Activated B cell treated with CpG ODN at 0.5 μM for 24 hours (primary cell): ENCODE measurements around the gene SPATA16. TPM values are rescaled to one million over a fixed set of nuclear protein-coding genes. Genes with fewer than 3 reads are reported as not detected.

Source experiments
- ATAC-seq: fragments of 200-7000 bp; cut with Tn5 transposase; one replicate; pipeline ENCODE4 v1.10.0; 2021; ENCODE audit warnings: low read depth, mild to moderate bottlenecking, moderate library complexity
- CTCF ChIA-PET: fragments of 350-600 bp; sonication (Branson Sonifier 250); formaldehyde crosslinking; loops from one replicate; lab custom pipeline; 2021; ENCODE audit warnings: antibody characterized with exemption; lab: Charles Lee
- POLR2A ChIA-PET: fragments of 350-600 bp; sonication (Branson Sonifier 250); formaldehyde crosslinking; loops from one replicate; lab custom pipeline; 2021; ENCODE audit warnings: antibody characterized with exemption; lab: Charles Lee
- DNase-seq: peaks from one replicate; pipeline ENCODE4 v3.0.0; 2022
- H3K27ac Mint-ChIP-seq: one replicate; pipeline ENCODE4 v1.8.0; 2020; ENCODE audit warnings: mixed read lengths
- H3K27me3 Mint-ChIP-seq: one replicate; pipeline ENCODE4 v1.8.0; 2021; ENCODE audit warnings: mixed read lengths
- H3K36me3 Mint-ChIP-seq: one replicate; pipeline ENCODE4 v1.8.0; 2021; ENCODE audit warnings: low read depth, mixed read lengths
- H3K4me1 Mint-ChIP-seq: one replicate; pipeline ENCODE4 v1.8.0; 2021; ENCODE audit warnings: mixed read lengths
- H3K4me3 Mint-ChIP-seq: one replicate; pipeline ENCODE4 v1.8.0; 2020; ENCODE audit warnings: mild to moderate bottlenecking, mixed read lengths
- H3K9me3 Mint-ChIP-seq: one replicate; pipeline ENCODE4 v1.8.0; 2020; ENCODE audit warnings: mixed read lengths
- CTCF ChIP-seq: fragments of 200-600 bp; IDR thresholded peaks from one replicate; pipeline ENCODE4 v1.8.0; 2022; ENCODE audit warnings: antibody characterized with exemption, mild to moderate bottlenecking
- intact Hi-C: fragments of 100-400 bp; cut with micrococcal nuclease; formaldehyde crosslinking; loops from one replicate; pipeline ENCODE4 v1.15.1; 2024
- total RNA-seq: library from RNA; stranded (reverse); gene quantifications from 2 replicates; pipeline ENCODE4 v1.2.3, GENCODE V29; 2022

Gene SPATA16
- total RNA-seq, 1 donor from 2014 or later, result not detected

DNA sequence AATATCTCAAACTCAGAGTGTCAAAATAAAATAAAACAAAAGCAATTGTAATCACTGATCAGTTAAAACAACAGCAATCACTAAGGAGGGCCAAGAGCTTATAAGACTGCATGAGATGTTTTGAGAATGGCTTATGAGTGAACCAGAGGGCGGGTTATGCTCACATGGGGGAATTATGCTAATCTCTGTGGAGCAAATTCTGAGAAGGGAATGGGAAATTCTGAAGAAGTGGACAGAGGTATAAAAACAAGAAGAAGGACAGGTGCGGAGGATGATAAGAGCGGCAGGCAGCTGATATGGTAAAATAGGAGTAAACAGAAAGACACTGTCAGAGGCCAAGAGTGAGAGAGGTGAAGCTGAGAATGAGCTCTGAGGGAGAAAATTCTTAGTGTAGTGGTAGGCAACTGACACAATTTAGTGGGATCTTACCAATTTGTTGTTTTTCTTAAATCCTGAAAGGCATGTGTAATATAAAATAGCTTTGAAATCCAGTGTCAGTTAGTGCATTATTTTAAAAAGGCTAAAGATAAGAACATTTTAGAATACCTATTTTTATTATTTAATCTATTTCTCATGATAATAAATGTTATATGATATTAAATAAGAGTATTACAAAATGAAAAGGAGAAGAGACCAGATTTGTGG lies 133.8 kb downstream of the SPATA16 start:
- no peaks in the 10 kb centered on the region for H3K4me1 Mint-ChIP-seq
- intact Hi-C loops, result no loop called here
- TF ChIP-seq CTCF, result no peak

GRCh38 chr3:173006006-173006405 lies 135.0 kb downstream of the SPATA16 start:
- Mint-ChIP-seq H3K4me3 (no peak overlapping the region), H3K9me3 (no peaks in the 10 kb centered on the region), H3K27ac (no peak overlapping the region), H3K4me1 (no peaks in the 10 kb centered on the region), H3K27me3 (no peaks in the 10 kb centered on the region), H3K36me3 (no peaks in the 10 kb centered on the region)
- ChIA-PET POLR2A (no interaction called here), CTCF (no interaction called here)
- TF ChIP-seq CTCF, result no peak
- no peak for ATAC-seq
- no peak for DNase-seq
- intact Hi-C loops, result no loop called here

More for the DNA sequence above, 133.8 kb downstream of the SPATA16 start:
- no peak for DNase-seq
- CTCF ChIA-PET, result no interaction called here
- POLR2A ChIA-PET, result no interaction called here
- no peak for ATAC-seq
- no peak overlapping the region for H3K27ac Mint-ChIP-seq
- H3K36me3 Mint-ChIP-seq, result no peaks in the 10 kb centered on the region
- H3K4me3 Mint-ChIP-seq, result no peak overlapping the region
- H3K27me3 Mint-ChIP-seq, result no peaks in the 10 kb centered on the region
- H3K9me3 Mint-ChIP-seq, result no peaks in the 10 kb centered on the region

GRCh38 chr3:173004681-173005080 lies 136.4 kb downstream of the SPATA16 start:
- Mint-ChIP-seq H3K4me3 (no peak overlapping the region), H3K9me3 (peaks cover 2% of the 10 kb centered on the region), H3K27ac (no peak overlapping the region), H3K4me1 (no peaks in the 10 kb centered on the region), H3K36me3 (no peaks in the 10 kb centered on the region), H3K27me3 (no peaks in the 10 kb centered on the region)
- CTCF ChIA-PET, result no interaction called here
- POLR2A ChIA-PET, result no interaction called here
- no peak for ATAC-seq
- no peak for DNase-seq
- no peak for TF ChIP-seq CTCF
- intact Hi-C loops, result no loop called here

DNA sequence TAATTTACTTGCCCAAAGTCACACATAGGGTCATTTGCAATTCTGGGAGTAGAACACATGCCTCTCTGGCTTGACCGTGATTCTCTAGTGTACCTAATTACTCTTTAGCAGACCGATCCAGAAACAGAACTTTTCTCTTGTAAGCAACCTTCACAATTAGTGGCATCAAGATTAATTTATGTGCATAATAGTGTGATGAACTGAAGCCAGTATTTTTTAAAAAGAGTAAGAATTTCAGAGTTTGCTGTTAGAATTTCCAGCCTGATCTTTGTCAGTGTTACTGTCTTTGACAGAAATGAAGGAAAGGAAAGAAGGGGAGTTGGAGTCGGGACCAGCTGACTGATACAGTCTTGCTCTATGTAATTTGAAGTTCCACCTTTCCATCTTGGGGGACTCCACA lies 137.1 kb downstream of the SPATA16 start:
- CTCF ChIA-PET, result no interaction called here

DNA sequence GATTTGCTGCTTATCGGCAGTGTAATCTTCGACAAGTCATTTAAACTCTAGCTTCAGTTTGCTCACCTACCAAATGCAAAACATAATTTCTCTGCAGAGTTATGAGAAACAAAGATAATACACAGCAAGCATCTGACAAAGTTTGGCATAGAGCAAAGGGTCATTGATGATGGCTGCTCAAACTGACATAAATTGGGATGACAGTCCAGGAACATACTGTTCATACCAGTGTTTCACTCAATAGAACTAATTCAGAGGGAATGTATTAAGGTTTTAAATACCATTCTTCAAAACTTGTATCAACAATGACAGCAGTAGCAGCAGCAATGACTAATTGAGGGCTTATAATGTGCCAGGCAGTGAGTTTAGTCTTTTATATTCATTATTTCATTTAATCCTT lies 137.6 kb downstream of the SPATA16 start:
- ATAC-seq (no peak), DNase-seq (no peak)
- no peak overlapping the region for H3K27ac Mint-ChIP-seq
- ChIA-PET POLR2A (no interaction called here), CTCF (no interaction called here)
- no peak overlapping the region for H3K4me3 Mint-ChIP-seq
- TF ChIP-seq CTCF, result no peak
- peaks cover 2% of the 10 kb centered on the region for H3K9me3 Mint-ChIP-seq
- intact Hi-C loops, result no loop called here
- H3K4me1 Mint-ChIP-seq, result no peaks in the 10 kb centered on the region
- H3K36me3 Mint-ChIP-seq, result no peaks in the 10 kb centered on the region
- H3K27me3 Mint-ChIP-seq, result no peaks in the 10 kb centered on the region

More for the DNA sequence above, 137.1 kb downstream of the SPATA16 start:
- DNase-seq, result no peak
- H3K27me3 Mint-ChIP-seq, result no peaks in the 10 kb centered on the region
- TF ChIP-seq CTCF, result no peak
- intact Hi-C loops, result no loop called here
- H3K4me3 Mint-ChIP-seq, result no peak overlapping the region
- no peaks in the 10 kb centered on the region for H3K36me3 Mint-ChIP-seq
- POLR2A ChIA-PET, result no interaction called here
- no peak overlapping the region for H3K27ac Mint-ChIP-seq
- peaks cover 2% of the 10 kb centered on the region for H3K9me3 Mint-ChIP-seq
- ATAC-seq, result no peak
- no peaks in the 10 kb centered on the region for H3K4me1 Mint-ChIP-seq
